HepG2 (cell line): ENCODE results near the gene ST6GALNAC4. TPM values are rescaled to one million over a fixed set of nuclear protein-coding genes. Genes with fewer than 3 reads are reported as not detected.

Experiments used
- BRCA1 ChIP-seq: sonication (generic); formaldehyde crosslinking; IDR thresholded peaks from 2 replicates; pipeline ENCODE4 v1.4.0; 2020; ENCODE audit warnings: missing genetic modification reagents
- CEBPZ ChIP-seq: IDR thresholded peaks from 2 replicates; pipeline ENCODE4 v1.6.1; 2012; ENCODE audit warnings: low read length, improper control_type of control experiment
- HNRNPL ChIP-seq: fragments of 200-400 bp; formaldehyde crosslinking; IDR thresholded peaks from 2 replicates; pipeline ENCODE4 v1.6.1; 2017; ENCODE audit warnings: mild to moderate bottlenecking, low read depth, low read length
- ISX ChIP-seq: sonication (generic); formaldehyde crosslinking; conservative IDR thresholded peaks from 2 replicates; pipeline ENCODE4 v1.5.0; 2020; ENCODE audit warnings: missing genetic modification reagents
- MAF1 ChIP-seq: sonication (generic); formaldehyde crosslinking; IDR thresholded peaks from 2 replicates; pipeline ENCODE4 v1.5.0; 2020; ENCODE audit warnings: missing genetic modification reagents, borderline replicate concordance
- RNF2 ChIP-seq: fragments of 450-650 bp; conservative IDR thresholded peaks from 2 replicates; pipeline ENCODE4 v1.6.1; 2016; ENCODE audit warnings: low read depth
- TBX3 ChIP-seq: fragments of 450-650 bp; IDR thresholded peaks from 2 replicates; pipeline ENCODE4 v1.6.1; 2017; ENCODE audit warnings: antibody characterized with exemption, mild to moderate bottlenecking, inconsistent platforms, borderline replicate concordance
- TEAD2 ChIP-seq: sonication (generic); formaldehyde crosslinking; IDR thresholded peaks from 2 replicates; pipeline ENCODE4 v1.9.0; 2021; ENCODE audit warnings: missing genetic modification reagents
- ZBTB34 ChIP-seq: sonication (generic); formaldehyde crosslinking; IDR thresholded peaks from 2 replicates; pipeline ENCODE4 v1.8.0; 2022; ENCODE audit warnings: mild to moderate bottlenecking, missing genetic modification reagents
- ZBTB49 ChIP-seq: sonication (generic); formaldehyde crosslinking; IDR thresholded peaks from 2 replicates; pipeline ENCODE4 v1.4.0; 2020; ENCODE audit warnings: missing genetic modification reagents, borderline replicate concordance
- ZNF180 ChIP-seq: sonication (generic); formaldehyde crosslinking; IDR thresholded peaks from 2 replicates; pipeline ENCODE4 v1.4.0; 2020; ENCODE audit warnings: low read depth, missing genetic modification reagents, borderline replicate concordance
- ZNF326 ChIP-seq: sonication (generic); formaldehyde crosslinking; IDR thresholded peaks from 2 replicates; pipeline ENCODE4 v1.4.0; 2020; ENCODE audit warnings: missing genetic modification reagents, borderline replicate concordance
- ZNF383 ChIP-seq: sonication (generic); formaldehyde crosslinking; IDR thresholded peaks from 2 replicates; pipeline ENCODE4 v1.4.0; 2020; ENCODE audit warnings: missing genetic modification reagents, mild to moderate bottlenecking, borderline replicate concordance
- ZNF441 ChIP-seq: sonication (generic); formaldehyde crosslinking; IDR thresholded peaks from 2 replicates; pipeline ENCODE4 v1.7.0; 2021; ENCODE audit warnings: missing genetic modification reagents, borderline replicate concordance
- ZNF605 ChIP-seq: sonication (generic); formaldehyde crosslinking; IDR thresholded peaks from 2 replicates; pipeline ENCODE4 v1.8.0; 2022; ENCODE audit warnings: mild to moderate bottlenecking, missing genetic modification reagents
- ZNF646 ChIP-seq: sonication (generic); formaldehyde crosslinking; IDR thresholded peaks from 2 replicates; pipeline ENCODE4 v1.9.0; 2021; ENCODE audit warnings: mild to moderate bottlenecking, missing genetic modification reagents
- ZNF879 ChIP-seq: sonication (generic); formaldehyde crosslinking; IDR thresholded peaks from 2 replicates; pipeline ENCODE4 v1.8.1; 2023; ENCODE audit warnings: missing genetic modification reagents
- polyA plus RNA-seq, 8 experiments: library from polyadenylated mRNA; depleted of rRNA in 3 of 8; stranded (reverse) in 7 of 8; unstranded in 1 of 8; fragments of >200 nt; fragmentation: Illumina TruSeq in 4 of 8; extraction: Trizol in 4 of 8; gene quantifications; 2 replicates each; pipeline versions ENCODE4 v1.2.1 to v1.2.3, GENCODE V29; 2011 to 2016; ENCODE audit warnings: low read depth in 4 of 8, missing spikeins in 1 of 8, mixed read lengths in 1 of 8; ENCODE audit not compliant: insufficient read depth in 1 of 8
- total RNA-seq, 5 experiments: library from RNA; depleted of rRNA; stranded (reverse); fragments of >200 nt; fragmentation: Illumina TruSeq; extraction: Trizol; gene quantifications; 2 replicates each; pipeline ENCODE4 v1.2.3, GENCODE V29; 2016; ENCODE audit warnings: low read depth in 1 of 5

Gene ST6GALNAC4
- total and polyA plus RNA-seq, 2 of the 13 experiments (the other 11 are each of a cell fraction or from before 2014, with no cell fraction given) = 18.8 to 27.7 TPM

- TF ChIP-seq BRCA1 (no peak), ZNF441 (CRISPR knock-in tag) (no peak), MAF1 (CRISPR knock-in tag) (no peak), ZNF605 (no peak), ZNF646 (CRISPR knock-in tag) (no peak), TBX3 (no peak), ZNF383 (CRISPR knock-in tag) (no peak), HNRNPL (0 out of 2 replicates have a peak, but pooled peaks have one; percentile 38), ISX (CRISPR knock-in tag) (no peak), TEAD2 (CRISPR knock-in tag) (no peak), ZNF326 (CRISPR knock-in tag) (0 out of 2 replicates have a peak, but pooled peaks have one; percentile 55), CEBPZ (no peak), ZNF180 (CRISPR knock-in tag) (no peak), ZBTB49 (CRISPR knock-in tag) (no peak), RNF2 (no peak), ZBTB34 (CRISPR knock-in tag) (no peak), ZNF879 (CRISPR knock-in tag) (no peak)
Observed at GRCh38 chr9:127943731-127944144, 26.9 kb upstream of the ST6GALNAC4 start (continued).
